ENCODE measurements around the gene MSH2. TPM values are rescaled to one million over a fixed set of nuclear protein-coding genes. Genes with fewer than 3 reads are reported as not detected.

Gene MSH2
- total RNA-seq, 1 donor from 2014 or later, result 22.6 TPM

Other genes with a start within 250 kb of the MSH2 start
- gene STPG4, start 247.8 kb upstream of the MSH2 start, total RNA-seq, result 0.20 TPM in 1 of 2 replicates, not detected in the other
- 345 and 358 TPM in 2 replicates for gene CALM2, start 226.6 kb upstream of the MSH2 start, total RNA-seq
- 0.20 and 0.22 TPM in 2 replicates for gene EPCAM, start 33.8 kb upstream of the MSH2 start, total RNA-seq
- not detected in 2 replicates for gene KCNK12, start 167.8 kb downstream of the MSH2 start, total RNA-seq